HG02943 (cell line): ENCODE measurements around the gene GRIK5.
"Not testable (repeated sequence)": the region's sequence is repeated elsewhere in the genome, so short reads cannot be mapped to it uniquely, and the experiment has no call there.

Experiments
- ATAC-seq: cut with Tn5 transposase; IDR thresholded peaks from one replicate; pipeline ENCODE4 v1.9.1; 2021; ENCODE audit warnings: mild to moderate bottlenecking, low read depth, moderate library complexity; ENCODE audit not compliant: unreplicated experiment

Gene GRIK5

DNA sequence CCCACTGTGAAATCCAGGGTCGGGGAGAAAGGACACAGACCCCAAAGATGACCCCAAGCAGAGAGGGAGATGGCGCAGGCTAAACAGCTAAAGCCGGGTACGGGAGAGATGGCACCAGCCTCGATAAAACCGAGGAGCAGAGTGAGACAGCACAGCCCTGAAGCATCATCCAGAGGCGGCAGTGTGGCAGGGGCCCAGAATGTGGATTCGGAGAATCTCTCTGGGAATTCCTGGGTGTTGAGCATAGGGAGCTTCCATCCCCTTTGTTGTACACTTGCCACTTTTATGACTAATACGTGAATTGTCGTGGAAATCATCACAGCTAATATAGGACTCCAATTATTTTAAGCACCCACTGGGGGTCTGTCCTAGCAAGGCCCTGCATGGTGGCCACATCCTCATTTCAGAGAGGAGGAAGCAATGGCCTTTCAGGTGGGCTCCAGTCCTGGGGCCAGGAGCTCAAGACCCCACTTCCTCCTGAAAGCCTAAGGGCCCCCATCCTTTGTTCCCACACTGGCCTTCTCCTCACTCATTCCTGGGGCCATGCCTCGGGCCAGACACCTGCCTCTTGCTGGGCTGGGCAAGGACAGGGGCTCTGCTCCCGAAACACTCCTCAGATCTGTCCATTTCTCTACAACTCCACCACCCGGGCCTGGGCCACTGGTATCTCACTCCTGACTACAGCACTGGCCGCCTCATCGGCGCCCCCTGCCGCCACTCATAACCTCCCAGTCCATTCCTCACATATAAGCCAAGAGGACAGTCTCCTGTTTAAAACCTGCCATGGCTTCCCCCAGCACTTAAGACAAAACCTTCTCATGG is 46.7 kb downstream of the GRIK5 start:
- no peak for ATAC-seq

DNA sequence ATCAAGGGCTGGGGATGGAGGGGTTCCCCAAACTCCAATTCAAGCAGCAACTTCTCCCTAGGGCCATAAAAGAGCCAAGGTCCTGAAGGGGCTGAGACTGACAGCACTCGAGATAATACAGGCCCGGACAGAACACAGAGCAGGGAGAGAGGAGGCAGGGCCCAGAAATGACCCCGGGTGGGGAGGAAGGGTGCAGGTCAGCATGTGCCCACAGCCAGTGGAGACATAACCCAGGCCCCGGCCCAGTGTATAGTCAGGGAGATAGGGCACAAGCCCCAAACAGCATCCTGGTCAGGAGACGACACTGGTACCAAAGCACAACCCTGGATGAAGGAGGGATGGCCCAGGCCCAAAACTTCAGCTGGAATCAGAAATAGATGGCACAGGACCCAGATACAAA is 47.4 kb downstream of the GRIK5 start:
- ATAC-seq, result no peak

DNA sequence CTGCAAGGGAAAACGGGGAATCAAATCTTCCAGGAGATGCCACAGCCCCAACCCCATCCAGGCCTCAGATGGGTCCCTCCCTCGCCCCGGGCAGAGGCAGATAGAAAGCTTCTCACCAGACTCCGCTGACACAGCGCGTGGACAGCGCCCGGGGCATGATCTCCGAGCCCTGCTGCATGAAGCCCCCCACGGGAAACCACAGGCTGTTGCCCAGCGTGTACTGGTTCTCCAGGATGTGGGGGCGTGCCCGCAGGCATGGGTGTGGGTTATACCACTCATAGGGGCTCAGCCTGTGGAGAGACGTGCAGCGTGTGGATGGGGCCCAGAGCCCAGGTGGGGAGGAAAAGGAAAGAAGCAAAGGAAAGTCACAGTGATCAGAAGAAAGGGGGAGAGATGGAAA is 48.8 kb downstream of the GRIK5 start:
- no peak for ATAC-seq

DNA sequence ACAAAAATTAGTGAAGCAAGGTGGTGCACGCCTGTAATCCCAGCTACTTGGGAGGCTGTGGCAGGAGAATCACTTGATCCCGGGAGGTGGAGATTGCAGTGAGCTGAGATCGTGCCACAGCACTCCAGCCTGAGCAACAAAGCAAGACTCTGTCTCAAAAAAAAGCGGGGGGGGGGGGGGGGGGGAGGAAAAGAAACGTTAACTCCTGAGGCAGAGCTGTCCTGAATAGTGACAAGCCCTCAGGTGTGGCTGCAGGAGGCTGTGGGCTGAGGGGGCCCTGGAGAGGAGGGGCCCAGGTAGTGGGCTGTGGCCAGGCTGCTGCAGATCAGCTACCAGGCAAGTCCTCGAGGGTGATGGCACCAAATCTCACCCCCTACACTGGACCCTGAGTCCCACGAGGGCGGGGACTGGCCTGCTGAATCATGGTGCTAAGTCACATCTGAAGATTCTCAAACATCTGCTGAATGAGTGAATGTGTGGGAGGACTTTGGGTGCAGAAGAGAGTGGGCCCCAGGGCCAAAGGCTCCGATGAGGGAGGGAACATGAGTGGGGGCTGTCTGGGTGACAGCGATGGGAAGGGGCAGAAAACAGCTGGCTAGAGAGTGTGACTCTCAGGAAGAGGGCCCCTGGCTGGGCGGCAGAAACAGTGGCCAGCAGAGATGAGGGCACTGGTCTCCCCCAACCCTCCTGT is 51.4 kb downstream of the GRIK5 start:
- no peak for ATAC-seq

DNA sequence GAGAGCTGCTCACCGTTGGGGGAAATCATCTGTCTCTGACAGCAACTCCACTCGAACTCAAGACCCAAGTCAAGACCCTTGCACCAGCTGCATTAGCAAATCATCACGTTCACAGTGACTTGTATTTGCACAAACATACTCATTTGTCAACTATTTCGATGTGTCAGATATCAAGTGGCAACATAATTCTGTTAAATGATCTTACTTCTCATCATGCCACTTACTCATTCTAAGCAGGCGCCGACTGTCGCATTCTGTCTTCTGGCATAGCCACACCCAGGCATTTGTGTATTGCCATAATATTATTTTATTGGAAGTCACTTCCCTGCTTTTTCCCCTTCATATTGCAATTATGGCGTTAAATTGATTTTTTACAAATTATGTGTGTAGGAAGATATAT is 53.0 kb downstream of the GRIK5 start:
- ATAC-seq, result no peak

DNA sequence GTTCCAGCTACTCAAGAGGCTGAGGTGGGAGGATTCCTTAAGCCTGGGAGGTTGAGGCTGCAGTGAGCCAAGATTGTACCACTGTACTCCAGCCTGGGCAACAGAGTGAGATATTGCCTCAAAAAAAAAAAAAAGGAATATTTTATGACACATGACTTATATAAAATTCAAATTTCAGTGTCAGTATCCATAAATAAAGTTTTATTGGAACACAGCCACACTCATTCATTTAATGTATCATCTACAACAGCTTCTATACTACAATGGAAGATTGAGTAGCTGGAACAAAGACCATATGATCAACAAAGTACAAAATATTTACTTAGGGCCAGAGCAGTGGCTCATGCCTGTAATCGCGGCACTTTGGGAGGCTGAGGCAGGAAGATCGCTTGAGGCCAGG is 57.3 kb downstream of the GRIK5 start:
- not testable (repeated sequence) for ATAC-seq

DNA sequence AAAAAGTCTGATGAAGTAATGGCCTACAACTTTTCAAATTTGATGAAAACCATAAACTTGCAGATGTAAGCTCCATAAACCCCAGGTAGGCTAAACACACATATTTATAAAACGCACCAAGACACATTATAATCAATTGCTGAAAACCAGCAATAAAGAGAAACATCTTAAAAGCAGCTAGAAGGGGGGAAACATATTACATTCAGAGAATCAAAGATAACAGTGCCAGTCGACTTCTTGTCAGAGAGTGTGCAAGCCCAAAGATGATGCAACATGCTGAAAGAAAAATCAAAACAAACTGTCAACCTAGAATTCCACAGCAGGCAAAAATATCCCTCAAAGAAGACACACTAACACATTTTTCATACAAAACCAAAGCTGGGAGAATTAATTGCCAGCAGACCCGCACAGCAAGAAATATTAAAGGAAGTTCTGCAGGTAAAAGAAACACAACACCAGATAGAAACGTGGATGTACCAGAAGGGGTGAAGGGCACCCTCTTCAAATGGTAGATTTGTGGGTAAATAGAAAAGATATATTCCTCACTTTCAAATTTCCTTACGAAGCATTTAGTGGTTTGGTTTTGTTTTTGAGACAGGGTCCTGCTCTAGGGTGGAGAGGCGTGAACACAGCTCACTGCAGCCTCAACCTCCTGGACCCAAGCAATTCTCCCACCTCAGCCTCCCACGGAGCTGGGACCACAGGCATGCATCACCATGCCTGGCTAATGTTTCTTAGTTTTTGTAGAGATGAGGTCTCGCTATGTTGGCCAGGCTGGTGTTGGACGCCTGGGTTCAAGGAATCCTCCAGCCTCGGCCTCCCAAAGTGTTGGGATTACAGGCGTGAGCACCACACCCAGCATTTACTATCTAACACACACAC is 59.5 kb downstream of the GRIK5 start:
- no peak for ATAC-seq

DNA sequence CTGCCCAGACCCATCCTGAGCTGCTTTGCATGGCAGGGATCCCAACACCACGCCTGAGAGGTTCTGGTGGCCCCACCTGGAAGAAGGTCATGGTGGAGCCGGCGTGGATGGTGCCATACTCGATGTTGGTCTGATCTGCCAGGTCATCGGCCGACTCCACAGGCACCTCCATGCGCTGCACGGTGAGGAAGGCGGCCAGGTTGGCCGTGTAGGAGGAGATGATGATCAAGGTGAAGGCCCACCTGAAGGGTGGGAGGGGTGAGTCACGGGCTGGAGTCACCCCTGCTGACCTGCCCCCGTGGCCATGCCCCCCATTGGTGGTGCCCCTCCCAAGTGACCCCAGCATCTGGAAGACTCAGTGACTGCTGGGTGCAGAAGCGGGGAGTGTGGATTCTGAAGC is 63.4 kb downstream of the GRIK5 start:
- ATAC-seq, result no peak

DNA sequence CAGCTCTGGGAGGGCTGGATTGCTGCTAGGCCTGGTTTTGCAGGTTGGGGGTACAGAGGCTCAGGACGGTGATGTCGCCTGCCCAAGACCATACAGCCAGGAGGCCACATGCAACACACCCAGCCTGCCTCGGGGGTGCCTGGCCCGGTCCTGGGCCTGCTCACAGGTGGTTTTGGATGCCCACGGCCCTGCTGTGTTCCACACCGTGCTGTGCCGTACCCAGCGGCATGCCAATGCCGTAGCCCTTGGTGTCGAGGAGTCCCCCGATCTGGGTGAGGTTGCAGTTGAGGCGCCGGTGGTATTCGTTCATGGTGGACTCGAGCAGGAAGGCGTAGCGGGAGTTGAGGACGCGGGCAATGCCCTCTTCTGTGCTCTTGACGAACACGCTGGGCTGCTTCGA is 64.5 kb downstream of the GRIK5 start:
- no peak for ATAC-seq

DNA sequence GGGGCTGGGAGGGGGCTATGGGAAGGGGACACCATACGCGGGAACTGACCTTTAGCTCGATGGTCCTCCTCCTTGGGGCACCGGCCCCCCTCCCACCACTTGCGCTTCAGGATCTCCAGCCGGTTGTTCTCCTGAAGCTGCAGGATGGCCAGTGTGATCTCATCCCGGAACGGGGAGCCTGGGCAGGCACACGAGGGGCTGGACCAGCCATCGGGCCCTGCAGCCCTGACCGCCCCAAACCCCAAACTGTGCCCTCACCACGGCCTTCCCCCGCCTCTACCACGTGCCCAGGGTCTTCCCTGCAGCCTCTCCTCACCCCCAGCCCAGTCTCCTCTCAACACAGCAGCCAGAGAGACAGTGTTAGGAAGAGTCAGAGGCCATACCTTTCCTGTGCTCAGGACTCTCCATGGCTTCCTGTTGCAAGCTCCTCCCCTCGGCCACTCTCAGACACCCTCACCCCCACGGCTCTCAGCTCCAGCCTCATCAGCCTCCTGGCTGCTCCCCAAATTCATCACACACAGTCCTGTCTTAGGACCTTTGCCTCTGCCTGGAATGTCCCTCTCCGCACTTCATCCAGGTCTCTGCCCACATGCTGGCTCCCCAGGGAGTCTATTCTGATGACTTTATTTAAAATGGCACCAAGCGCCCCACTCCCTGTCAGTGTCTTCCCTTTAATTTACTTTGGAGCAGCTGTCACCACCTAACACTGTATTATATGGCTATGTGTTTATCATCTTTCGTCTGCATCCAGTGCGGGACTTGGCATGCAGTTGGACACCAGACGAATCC is 66.3 kb downstream of the GRIK5 start:
- no peak for ATAC-seq

DNA sequence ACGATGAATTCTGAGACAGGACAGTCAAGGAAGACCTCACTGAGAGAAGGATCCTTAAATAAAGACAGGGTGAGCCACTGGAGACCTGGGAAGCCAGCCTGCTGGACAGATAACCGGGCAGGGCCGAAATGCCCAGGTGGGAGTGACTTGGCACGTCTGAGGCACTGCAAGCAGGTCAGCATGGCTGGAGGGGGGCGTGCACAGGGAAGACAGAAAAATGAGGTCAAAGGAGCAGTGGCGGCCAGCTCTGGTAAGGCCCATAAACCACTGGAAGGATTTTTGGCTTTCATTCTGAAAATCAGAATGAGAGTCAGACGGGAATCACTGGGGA is 70.2 kb downstream of the GRIK5 start:
- ATAC-seq, result no peak

DNA sequence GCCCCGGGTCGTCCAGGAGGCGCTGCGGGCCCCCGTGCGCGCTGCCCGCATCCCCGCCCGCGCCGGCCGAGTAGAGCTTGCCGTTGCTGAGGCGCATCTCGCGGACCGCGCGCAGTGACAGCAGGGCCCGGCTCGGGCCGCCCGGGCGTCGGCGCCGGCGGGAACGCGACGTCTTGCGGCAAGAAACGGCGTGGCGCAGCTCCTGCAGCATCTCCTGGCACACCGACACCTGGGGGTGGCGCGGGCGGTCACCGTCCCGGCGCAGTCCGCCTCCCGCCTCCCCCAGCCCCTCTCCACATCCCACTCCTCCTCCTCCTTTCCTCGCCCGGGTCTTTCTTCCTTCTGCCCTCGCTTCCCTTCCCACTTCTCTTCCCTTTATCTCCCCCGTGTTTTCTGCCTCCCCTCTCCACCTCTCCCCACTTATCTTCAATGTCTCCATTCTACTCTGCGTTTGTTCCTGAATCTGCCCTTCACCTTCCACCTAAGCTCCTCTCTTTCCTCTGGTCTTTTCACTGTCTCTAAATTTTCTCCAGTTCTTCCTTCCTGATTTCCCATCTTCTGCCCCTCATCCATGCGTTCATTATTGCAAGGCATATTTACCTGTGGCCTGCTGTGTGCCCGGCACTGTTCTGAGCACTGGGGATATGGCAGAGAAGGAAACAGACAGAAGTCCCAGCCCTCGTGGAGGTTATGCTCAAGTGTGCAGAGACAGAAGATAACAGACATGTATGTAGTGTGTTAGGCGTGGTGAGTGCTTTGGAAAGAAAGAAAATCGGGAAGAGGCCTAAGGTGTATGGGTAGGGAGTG is 70.7 kb downstream of the GRIK5 start:
- no peak for ATAC-seq

DNA sequence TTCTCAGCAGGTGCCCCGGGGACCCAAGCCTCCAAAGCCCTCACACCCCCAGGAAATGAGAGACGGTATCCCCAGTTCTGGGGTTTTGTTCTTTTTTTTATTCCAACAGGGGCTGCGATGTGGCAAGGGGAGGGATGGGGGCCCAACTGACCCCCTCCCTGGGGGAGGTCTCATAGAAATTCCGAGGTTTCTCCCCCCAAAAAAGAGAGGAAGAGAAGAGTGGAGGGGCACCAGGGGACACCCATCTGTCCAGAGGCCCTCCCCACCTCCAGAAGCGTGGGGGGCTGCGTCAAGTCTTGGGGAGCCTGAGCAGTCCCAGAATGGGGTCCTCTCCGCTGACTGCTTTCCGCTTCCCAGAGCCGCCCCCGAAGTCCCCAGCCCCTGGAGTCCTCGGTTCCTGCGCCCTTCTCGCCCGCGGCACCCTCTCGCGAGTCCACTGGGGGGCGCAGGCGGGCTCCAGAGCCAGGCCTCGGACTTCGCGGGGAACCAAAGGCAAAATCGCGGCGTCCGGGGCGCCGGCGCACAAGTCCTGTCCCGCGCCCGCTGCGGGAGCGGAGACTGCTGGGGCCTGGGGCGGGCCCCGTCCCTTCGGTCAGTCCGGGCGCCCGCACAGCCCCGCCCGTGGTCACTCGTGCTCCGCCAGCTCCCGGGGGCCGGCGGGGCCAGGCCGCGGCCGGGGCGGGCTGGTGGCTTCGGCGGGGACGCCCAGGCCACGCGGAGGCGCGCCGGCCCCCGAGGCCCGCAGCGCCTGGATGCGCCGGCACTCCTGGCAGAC is 71.6 kb downstream of the GRIK5 start:
- no peak for ATAC-seq

DNA sequence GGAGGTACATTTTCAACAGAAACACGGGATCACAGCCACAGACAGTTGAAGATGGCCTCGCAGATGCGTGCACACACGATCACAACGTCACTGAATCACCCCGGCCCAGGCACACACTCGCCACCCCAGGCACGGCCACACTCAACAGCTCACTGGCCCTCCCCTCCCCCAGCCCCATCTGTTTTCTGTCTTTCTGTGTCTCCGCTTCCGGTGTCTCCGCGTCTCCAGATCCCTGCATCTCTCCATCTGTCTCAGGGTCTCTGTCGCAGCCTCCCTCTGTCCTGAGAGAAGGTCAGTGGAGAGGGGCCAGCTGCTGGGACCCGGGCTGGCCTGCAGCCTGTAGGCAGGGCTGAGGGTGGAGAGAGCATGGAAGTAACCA is 72.2 kb downstream of the GRIK5 start:
- ATAC-seq, result no peak

DNA sequence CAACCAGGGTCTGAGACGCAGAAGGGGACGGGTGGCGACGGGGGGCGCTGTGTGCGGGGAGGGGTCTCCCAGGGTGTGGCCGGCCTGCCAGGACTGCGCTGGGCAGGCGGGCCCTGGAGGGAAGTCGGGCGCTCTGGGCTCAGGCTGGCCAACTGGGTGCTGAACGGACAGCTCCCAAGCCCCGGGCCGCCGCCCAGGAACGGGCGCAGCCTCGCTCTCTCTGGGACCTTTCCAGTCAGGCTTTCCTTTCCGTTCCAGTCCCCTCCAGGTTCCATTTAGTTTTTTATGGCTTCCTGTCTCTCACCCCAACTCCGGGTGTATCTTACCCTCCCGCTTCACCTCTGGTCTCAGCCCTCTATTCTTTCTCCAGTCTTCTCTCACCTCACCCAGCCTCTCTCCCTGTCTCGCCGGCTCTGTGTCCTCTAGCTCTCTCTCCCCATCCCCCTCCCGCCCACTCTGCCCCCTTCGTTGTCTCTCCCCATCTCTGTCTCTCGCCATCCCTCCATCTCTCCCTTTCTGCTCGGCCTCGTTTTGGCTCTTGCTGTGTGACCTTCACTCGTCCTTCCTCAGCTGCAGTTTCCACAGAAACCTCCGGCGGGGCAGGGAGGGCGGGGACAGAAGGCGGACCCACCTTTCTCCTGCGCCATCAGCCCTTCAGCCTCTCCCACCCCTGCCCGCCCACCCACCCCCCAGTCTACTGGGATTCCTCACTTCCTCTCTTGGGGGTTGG is 72.7 kb downstream of the GRIK5 start:
- ATAC-seq, result no peak

DNA sequence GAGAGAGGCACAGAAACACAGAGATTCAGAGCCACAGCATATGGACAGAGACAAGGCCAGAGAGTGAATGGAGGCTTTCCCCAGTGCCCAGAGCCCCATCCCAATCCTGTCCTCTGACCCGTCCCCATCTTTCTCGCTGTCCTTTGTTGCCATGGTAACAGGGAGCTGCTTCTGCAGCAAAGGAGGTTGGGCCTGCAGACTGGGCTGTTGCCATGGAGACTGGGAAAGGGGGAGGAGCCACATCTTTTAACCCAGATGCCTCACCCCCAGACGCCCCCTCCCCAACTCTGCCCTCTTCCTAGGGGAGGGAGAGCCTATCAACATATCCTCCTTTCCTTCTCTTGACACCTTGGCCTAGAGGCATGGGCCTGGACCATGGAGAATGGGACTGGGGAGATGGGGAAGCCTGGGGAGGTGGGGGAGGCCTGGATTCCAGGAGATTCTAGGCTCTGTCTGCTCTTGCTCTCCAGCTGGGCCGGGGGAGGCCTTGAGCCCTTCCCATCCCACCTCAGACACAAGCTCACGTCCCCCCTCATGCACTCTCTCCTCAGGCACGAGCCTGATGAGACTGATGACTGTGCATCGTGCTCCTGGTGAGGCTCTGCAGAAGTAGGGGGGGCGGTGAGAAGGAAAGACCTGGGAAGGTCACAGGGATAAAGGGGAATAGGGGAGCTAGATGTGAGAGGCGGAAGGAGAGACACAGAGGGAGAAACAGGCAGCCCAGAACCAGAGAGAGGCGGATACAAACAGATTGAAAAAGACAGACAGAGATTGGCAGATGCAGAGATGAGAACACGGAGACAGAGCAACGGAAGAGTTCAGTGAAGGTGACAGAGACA is 73.8 kb downstream of the GRIK5 start:
- ATAC-seq, result no peak
